ENCODE results near the gene PLEKHG3.

Gene PLEKHG3

GRCh38 chr14:64706593-64707193, 2.5 kb downstream of the PLEKHG3 start:
- TF ChIP-seq RAD21 (IDR thresholded peaks at IDR 0.05; ENCODE audit: low read depth): no peak
- TF ChIP-seq NFIC (IDR thresholded peaks at IDR 0.05): no peak
- TF ChIP-seq CREB1 (IDR thresholded peaks at IDR 0.05; ENCODE audit: low read depth): no peak
- TF ChIP-seq CEBPB (IDR thresholded peaks at IDR 0.05): no peak
- TF ChIP-seq YY1 (IDR thresholded peaks at IDR 0.05; ENCODE audit: low read depth): no peak
- no peak for TF ChIP-seq TAF1 (IDR thresholded peaks at IDR 0.05; ENCODE audit: low read depth)
- TF ChIP-seq MAX (IDR thresholded peaks at IDR 0.05): no peak

- TF ChIP-seq RAD21 (IDR thresholded peaks at IDR 0.05; ENCODE audit: low read depth): no peak
- TF ChIP-seq EGR1 (IDR thresholded peaks at IDR 0.05): no peak
- no peak for TF ChIP-seq FOXM1 (IDR thresholded peaks at IDR 0.05; ENCODE audit: borderline replicate concordance, low read depth)
- TF ChIP-seq CREB1 (IDR thresholded peaks at IDR 0.05; ENCODE audit: low read depth): no peak
- no peak for TF ChIP-seq MAX (IDR thresholded peaks at IDR 0.05)
- TF ChIP-seq NFIC (IDR thresholded peaks at IDR 0.05): no peak
- no peak for TF ChIP-seq TAF1 (IDR thresholded peaks at IDR 0.05; ENCODE audit: low read depth)
- TF ChIP-seq CEBPB (IDR thresholded peaks at IDR 0.05): no peak
- no peak for TF ChIP-seq YY1 (IDR thresholded peaks at IDR 0.05; ENCODE audit: low read depth)
- TF ChIP-seq TCF12 (IDR thresholded peaks at IDR 0.05; ENCODE audit: low read depth): no peak
- TF ChIP-seq EP300 (IDR thresholded peaks at IDR 0.05; ENCODE audit: borderline replicate concordance): no peak
- TF ChIP-seq USF1 (IDR thresholded peaks at IDR 0.05): no peak
- no peak for TF ChIP-seq ZBTB7A (IDR thresholded peaks at IDR 0.05; ENCODE audit: low read depth)
- TF ChIP-seq REST (IDR thresholded peaks at IDR 0.05; ENCODE audit: low read depth): no peak
- TF ChIP-seq TEAD4 (IDR thresholded peaks at IDR 0.05): no peak
Measured at GRCh38 chr14:64707661-64708060, 3.4 kb downstream of the PLEKHG3 start.

GRCh38 chr14:64708148-64709004, 4.2 kb downstream of the PLEKHG3 start:
- TF ChIP-seq FOXM1 (IDR thresholded peaks at IDR 0.05; ENCODE audit: borderline replicate concordance, low read depth) (no peak), CEBPB (IDR thresholded peaks at IDR 0.05) (no peak), CREB1 (IDR thresholded peaks at IDR 0.05; ENCODE audit: low read depth) (no peak), YY1 (IDR thresholded peaks at IDR 0.05; ENCODE audit: low read depth) (no peak), NFIC (IDR thresholded peaks at IDR 0.05) (no peak)

GRCh38 chr14:64709126-64709525, 4.9 kb downstream of the PLEKHG3 start:
- TF ChIP-seq RAD21 (IDR thresholded peaks at IDR 0.05; ENCODE audit: low read depth) (no peak), MAX (IDR thresholded peaks at IDR 0.05) (no peak), EGR1 (IDR thresholded peaks at IDR 0.05) (no peak)

- TF ChIP-seq EGR1 (IDR thresholded peaks at IDR 0.05) (no peak), ZBTB7A (IDR thresholded peaks at IDR 0.05; ENCODE audit: low read depth) (no peak), TCF12 (IDR thresholded peaks at IDR 0.05; ENCODE audit: low read depth) (no peak), EP300 (IDR thresholded peaks at IDR 0.05; ENCODE audit: borderline replicate concordance) (no peak), REST (IDR thresholded peaks at IDR 0.05; ENCODE audit: low read depth) (no peak), RAD21 (IDR thresholded peaks at IDR 0.05; ENCODE audit: low read depth) (no peak), YY1 (IDR thresholded peaks at IDR 0.05; ENCODE audit: low read depth) (no peak), CEBPB (IDR thresholded peaks at IDR 0.05) (no peak), TEAD4 (IDR thresholded peaks at IDR 0.05) (no peak), CREB1 (IDR thresholded peaks at IDR 0.05; ENCODE audit: low read depth) (no peak), MAX (IDR thresholded peaks at IDR 0.05) (no peak), FOXM1 (IDR thresholded peaks at IDR 0.05; ENCODE audit: borderline replicate concordance, low read depth) (no peak), NFIC (IDR thresholded peaks at IDR 0.05) (no peak), USF1 (IDR thresholded peaks at IDR 0.05) (no peak), TAF1 (IDR thresholded peaks at IDR 0.05; ENCODE audit: low read depth) (no peak)
Measured at GRCh38 chr14:64711039-64711438, 6.8 kb downstream of the PLEKHG3 start.
